GM15510 (cell line): ENCODE results near the gene MAPK8IP3.

Experiments used
- POLR2A ChIP-seq: IDR thresholded peaks from 3 replicates; pipeline ENCODE4 v1.6.1; 2011; ENCODE audit warnings: borderline replicate concordance; ENCODE audit not compliant: insufficient read length; ENCODE audit errors: extremely low read depth

Gene MAPK8IP3

GRCh38 chr16:1670866-1671265, 35.1 kb upstream of the MAPK8IP3 start:
- no peak for TF ChIP-seq POLR2A

GRCh38 chr16:1673424-1674151, 32.4 kb upstream of the MAPK8IP3 start:
- no peak for TF ChIP-seq POLR2A

GRCh38 chr16:1674306-1674705, 31.7 kb upstream of the MAPK8IP3 start:
- TF ChIP-seq POLR2A: no peak

- no peak for TF ChIP-seq POLR2A
These were observed 31.0 kb upstream of the MAPK8IP3 start for GRCh38 chr16:1674751-1675664.

- TF ChIP-seq POLR2A: no peak
These were observed 29.3 kb upstream of the MAPK8IP3 start for GRCh38 chr16:1676661-1677060.

GRCh38 chr16:1677339-1677738, 28.7 kb upstream of the MAPK8IP3 start:
- TF ChIP-seq POLR2A: no peak

GRCh38 chr16:1677942-1678499, 28.0 kb upstream of the MAPK8IP3 start, which contains the start of gene JPT2:
JPT2 (plus strand) TSS chr16:1678279; CDS start chr16:1678313, 34 bp downstream.
- TF ChIP-seq POLR2A: peak; percentile 78

GRCh38 chr16:1678500-1679098, 27.4 kb upstream of the MAPK8IP3 start:
- TF ChIP-seq POLR2A: no peak

- TF ChIP-seq POLR2A: no peak
These were observed 25.6 kb upstream of the MAPK8IP3 start for GRCh38 chr16:1680361-1680760.

- TF ChIP-seq POLR2A: no peak
These were observed 25.0 kb upstream of the MAPK8IP3 start for GRCh38 chr16:1681032-1681431.

GRCh38 chr16:1687427-1688316, 18.3 kb upstream of the MAPK8IP3 start:
- TF ChIP-seq POLR2A: no peak

- no peak for TF ChIP-seq POLR2A
These were observed 17.0 kb upstream of the MAPK8IP3 start for GRCh38 chr16:1688807-1689560.

- no peak for TF ChIP-seq POLR2A
These were observed 16.1 kb upstream of the MAPK8IP3 start for GRCh38 chr16:1689853-1690252.
